Suprapubic skin (tissue), 4 donors: ENCODE data around the gene GRK2.

Experiments used
- CTCF ChIP-seq, 2 donors: fragments of 200-600 bp in 1 of 2; fragments of 450-650 bp in 1 of 2; sonication (generic) in 1 of 2; IDR thresholded peaks; one replicate each; pipeline ENCODE4 v1.5.1; 2016 to 2019; ENCODE audit warnings: antibody characterized with exemption in 2 of 2, mild to moderate bottlenecking in 1 of 2, moderate library complexity in 1 of 2
- EP300 ChIP-seq: sonication (generic); formaldehyde crosslinking; IDR thresholded peaks from one replicate; pipeline ENCODE4 v1.6.1; 2017; ENCODE audit warnings: antibody characterized with exemption
- POLR2A ChIP-seq, 2 donors: fragments of 450-650 bp; IDR thresholded peaks; one replicate each; pipeline ENCODE4 v1.6.1; 2017; ENCODE audit warnings: antibody characterized with exemption in 2 of 2, mild to moderate bottlenecking in 2 of 2, moderate library complexity in 2 of 2
- POLR2AphosphoS5 ChIP-seq, 3 donors: sonication (generic); formaldehyde crosslinking; IDR thresholded peaks; one replicate each; pipeline ENCODE4 v1.6.1; 2017; ENCODE audit warnings: antibody characterized with exemption in 3 of 3

- no peak for TF ChIP-seq CTCF (IDR thresholded peaks at IDR 0.05)
- TF ChIP-seq EP300, result no peak
- no peak for TF ChIP-seq POLR2A (IDR thresholded peaks at IDR 0.05)
- TF ChIP-seq POLR2AphosphoS5 (IDR thresholded peaks at IDR 0.05), result no peak
Observed at GRCh38 chr11:67320011-67320410, 53.7 kb downstream of the GRK2 start.
